T-helper 17 cell (primary cell): ENCODE measurements around the gene GLB1L. TPM values are rescaled to one million over a fixed set of nuclear protein-coding genes. Genes with fewer than 3 reads are reported as not detected.

ENCODE experiments used
- ATAC-seq: fragments of 150-1000 bp; cut with Tn5 transposase; 2 replicates; pipeline ENCODE4 v1.10.0; 2021; ENCODE audit warnings: mild to moderate bottlenecking, moderate library complexity
- DNase-seq, 3 donors: peaks; one replicate each; pipeline versions ENCODE4 v3.0.0 to v3.0.0-alpha.2; 2020 to 2021
- H3K9me3 ChIP-seq: one replicate; pipeline ENCODE4 v1.7.0; 2013; ENCODE audit warnings: low read length, mild to moderate bottlenecking; ENCODE audit not compliant: control insufficient read depth, poor library complexity, severe bottlenecking
- H3K27ac Mint-ChIP-seq: one replicate; pipeline ENCODE4 v1.8.0; 2022; ENCODE audit warnings: mild to moderate bottlenecking, moderate library complexity, mixed read lengths
- H3K27me3 Mint-ChIP-seq: one replicate; pipeline ENCODE4 v1.8.0; 2022; ENCODE audit warnings: mixed read lengths
- H3K36me3 Mint-ChIP-seq: one replicate; pipeline ENCODE4 v1.8.0; 2022; ENCODE audit warnings: low read depth, mixed read lengths
- H3K4me1 Mint-ChIP-seq: one replicate; pipeline ENCODE4 v1.8.0; 2022; ENCODE audit warnings: mild to moderate bottlenecking, mixed read lengths
- H3K4me3 Mint-ChIP-seq: one replicate; pipeline ENCODE4 v1.8.0; 2022; ENCODE audit warnings: mild to moderate bottlenecking, moderate library complexity, mixed read lengths
- total RNA-seq, 4 donors: library from RNA in 2 of 4; stranded (reverse) in 2 of 4; gene quantifications; one replicate each; pipeline ENCODE4 v1.2.3 and lab custom pipeline; 2022 to 2026

The GLB1L gene
- total RNA-seq, 2 donors from 2014 or later, result 0.94 to 3.1 TPM

DNA sequence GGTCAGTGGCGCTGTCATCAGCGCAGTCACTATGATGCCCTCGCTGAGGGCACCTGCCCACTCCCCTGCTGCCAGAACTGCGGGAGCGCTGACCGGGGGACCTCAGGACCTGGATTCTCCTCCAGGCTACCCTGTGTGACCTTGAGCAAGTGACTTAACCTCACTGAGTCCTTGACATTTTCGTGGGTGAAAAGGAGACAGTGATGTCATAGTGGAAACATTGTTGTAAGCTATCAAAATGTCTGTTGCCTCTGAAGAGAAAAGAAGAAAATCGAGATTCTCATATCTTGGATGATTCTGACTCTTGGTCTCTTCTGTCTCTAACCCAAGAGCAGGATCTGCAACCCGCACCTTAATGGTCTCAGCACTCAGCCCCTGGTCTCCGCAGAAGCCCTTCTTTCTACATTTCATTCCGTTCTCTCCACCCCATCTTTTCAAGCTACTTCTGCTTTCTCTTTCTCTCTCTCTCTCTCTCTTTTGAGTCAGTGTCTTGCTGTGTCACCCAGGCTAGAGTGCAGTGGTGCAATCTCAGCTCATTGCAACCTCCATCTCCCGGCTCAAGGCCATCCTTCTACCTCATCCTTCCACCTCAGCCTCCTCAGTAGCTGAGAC, 9.5 kb upstream of the GLB1L start:
- Mint-ChIP-seq H3K4me1 (peaks cover 37% of the 10 kb centered on the region), H3K36me3 (peaks cover 7% of the 10 kb centered on the region), H3K4me3 (peak overlapping the region; percentile 90), H3K27ac (peak overlapping the region; percentile 96), H3K27me3 (peaks cover 4% of the 10 kb centered on the region)
- DNase-seq (no peak), ATAC-seq (peak; percentile 33)
- H3K9me3 ChIP-seq, result no peaks in the 10 kb centered on the region

DNA sequence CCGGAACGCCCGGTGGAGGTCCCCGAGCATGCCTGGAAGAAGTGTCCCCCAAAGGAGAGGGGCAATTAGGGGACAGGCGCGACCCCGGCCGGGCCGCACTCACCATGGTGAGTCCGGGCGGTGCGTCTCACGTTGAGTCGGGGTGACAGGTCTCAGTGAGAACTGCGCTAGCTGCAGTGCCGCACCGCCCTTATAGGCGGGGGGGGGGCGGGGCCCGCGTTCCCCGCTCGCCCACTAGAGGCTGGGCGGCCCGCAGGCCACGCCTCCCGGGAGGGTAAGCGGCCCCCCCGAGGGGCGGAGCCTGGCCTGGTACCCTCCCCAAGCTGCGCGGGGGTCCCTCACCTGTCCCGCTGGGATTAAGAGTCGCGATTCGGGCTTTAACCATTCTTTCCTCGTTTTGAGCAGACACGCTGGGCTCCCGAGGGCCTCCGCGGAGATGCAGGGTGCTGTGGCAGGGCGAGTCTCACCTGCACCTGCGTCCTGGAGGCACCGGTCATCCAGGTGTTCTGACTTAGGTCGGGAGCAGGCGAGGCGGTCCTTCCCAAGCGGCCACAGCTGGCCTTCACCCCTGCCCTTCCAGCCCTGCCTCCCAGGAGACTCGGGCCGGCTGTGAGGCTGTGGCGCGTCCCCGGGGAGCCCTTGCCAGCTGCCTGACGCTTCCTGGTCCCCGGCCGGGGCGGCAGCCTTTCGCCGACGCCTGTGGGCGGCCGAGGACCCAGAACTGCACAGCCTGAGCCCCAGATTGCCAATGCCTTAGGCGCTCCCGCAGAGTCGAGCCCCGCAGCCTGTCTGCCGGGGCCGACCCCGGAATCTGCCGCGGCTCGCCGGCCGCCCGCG, 8.7 kb upstream of the GLB1L start, which contains the start of gene TUBA4A:
Gene TUBA4A, minus strand, starts transcription at position 166 of the 837 bp plus-strand sequence. Its CDS starts 60 bp downstream, at position 106.
- Mint-ChIP-seq H3K27ac (peak within 1 kb of the TSS; percentile 96), H3K4me1 (peaks cover 41% of the 10 kb centered on the region), H3K36me3 (peaks cover 7% of the 10 kb centered on the region), H3K27me3 (no peaks in the 10 kb centered on the region), H3K4me3 (peak within 1 kb of the TSS; percentile 90)
- no peaks in the 10 kb centered on the region for H3K9me3 ChIP-seq
- peak; percentile 83 for ATAC-seq
- DNase-seq, result peak; percentile 84 to 96 (median 91)

DNA sequence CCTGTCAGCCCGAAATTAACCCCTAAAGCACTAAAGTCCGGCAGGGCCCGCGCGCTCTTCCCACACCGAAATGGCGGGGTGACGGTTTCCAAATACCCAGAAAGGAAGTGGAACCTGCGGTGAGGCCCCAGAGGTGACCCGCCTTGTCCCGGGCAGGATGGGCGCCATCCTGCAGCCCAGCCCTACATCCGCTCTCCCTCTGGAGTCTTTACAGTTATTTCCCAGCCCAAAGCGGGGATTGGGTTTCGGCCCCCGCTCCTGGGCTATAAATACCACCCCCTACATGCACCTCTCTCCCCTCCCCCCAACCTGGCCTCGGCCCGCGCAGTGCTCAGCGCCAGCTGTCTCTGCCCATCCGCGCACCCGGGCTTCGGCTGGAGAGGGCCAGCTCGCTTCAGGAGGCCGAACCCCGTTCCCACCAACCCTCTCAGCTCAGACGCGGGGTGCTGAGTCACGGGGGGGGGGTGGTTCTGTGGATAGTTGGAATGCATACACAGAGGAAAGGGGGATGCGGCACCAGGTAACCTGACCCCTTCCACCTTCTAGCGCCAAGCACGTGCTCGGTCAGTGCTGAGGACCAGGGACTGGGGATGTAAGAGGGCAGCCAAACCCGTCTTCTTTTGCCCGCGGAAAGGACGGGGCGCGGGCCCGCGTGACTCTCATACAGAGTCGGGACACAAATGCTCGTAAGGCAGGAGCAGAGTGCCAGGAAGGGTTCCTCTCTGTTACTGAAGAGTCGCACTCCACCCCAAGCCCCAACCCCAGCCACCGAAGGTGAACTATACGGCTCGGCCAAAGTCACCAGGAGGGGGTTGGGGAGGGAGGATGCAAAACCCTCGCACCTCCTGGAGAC, 7.9 kb upstream of the GLB1L start, which contains the start of gene TUBA4B:
Gene TUBA4B, plus strand, starts transcription at position 344 of the 853 bp plus-strand sequence. Its CDS starts 165 bp downstream, at position 509.
- ATAC-seq, result peak; percentile 43
- Mint-ChIP-seq H3K27ac (peak within 1 kb of the TSS; percentile 96), H3K4me1 (peaks cover 47% of the 10 kb centered on the region), H3K36me3 (peaks cover 10% of the 10 kb centered on the region), H3K27me3 (no peaks in the 10 kb centered on the region), H3K4me3 (peak within 1 kb of the TSS; percentile 90)
- no peaks in the 10 kb centered on the region for H3K9me3 ChIP-seq
- DNase-seq, result peak in 1 of 3 donors; percentile 27

GRCh38 chr2:219252570-219252899, 7.3 kb upstream of the GLB1L start:
- Mint-ChIP-seq H3K4me1 (peaks cover 52% of the 10 kb centered on the region), H3K27me3 (no peaks in the 10 kb centered on the region), H3K27ac (peak overlapping the region; percentile 96), H3K4me3 (peak overlapping the region; percentile 90), H3K36me3 (peaks cover 10% of the 10 kb centered on the region)
- no peak for DNase-seq
- no peaks in the 10 kb centered on the region for H3K9me3 ChIP-seq
- no peak for ATAC-seq

DNA sequence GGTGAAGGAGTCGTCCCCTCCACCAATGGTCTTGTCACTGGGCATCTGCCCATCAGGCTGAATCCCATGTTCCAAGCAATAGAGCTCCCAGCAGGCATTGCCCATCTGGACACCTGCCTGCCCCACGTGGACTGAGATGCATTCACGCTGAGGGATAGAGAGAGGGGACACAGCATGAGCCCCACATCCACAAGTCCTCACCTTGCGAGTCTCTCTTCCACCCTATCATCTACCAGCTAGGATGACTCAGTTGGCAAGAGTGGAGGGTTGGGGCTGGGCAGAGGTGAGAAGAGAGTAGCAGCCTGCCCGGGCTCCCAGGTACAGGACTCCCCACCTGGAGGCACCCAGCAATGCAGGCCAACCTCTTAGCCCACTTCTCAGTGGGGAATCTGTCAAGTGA, 6.8 kb upstream of the GLB1L start:
- peaks cover 10% of the 10 kb centered on the region for H3K36me3 Mint-ChIP-seq
- DNase-seq, result no peak
- no peak for ATAC-seq

DNA sequence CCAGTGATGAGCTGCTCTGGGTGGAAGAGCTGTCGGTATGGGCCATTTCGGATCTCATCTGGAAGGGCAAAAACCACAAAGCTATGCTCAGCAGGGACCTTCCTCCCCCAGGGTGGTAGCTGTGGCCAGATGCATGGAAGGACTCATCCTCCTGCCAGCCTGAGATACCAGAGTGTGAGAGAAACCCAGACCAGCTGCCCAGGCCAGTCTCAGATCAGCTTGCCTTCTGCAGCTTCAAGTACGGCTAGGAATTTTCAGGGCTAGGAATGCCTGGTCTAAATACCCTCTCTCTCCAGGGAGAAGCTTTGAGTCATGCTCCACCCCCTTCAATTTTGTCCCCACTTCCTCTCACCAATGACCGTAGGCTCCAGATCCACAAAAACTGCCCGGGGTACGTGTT, 6.4 kb upstream of the GLB1L start:
- Mint-ChIP-seq H3K27ac (peak overlapping the region; percentile 96), H3K27me3 (no peaks in the 10 kb centered on the region), H3K4me3 (peak overlapping the region; percentile 90), H3K36me3 (peaks cover 10% of the 10 kb centered on the region), H3K4me1 (peaks cover 58% of the 10 kb centered on the region)
- H3K9me3 ChIP-seq, result no peaks in the 10 kb centered on the region
- DNase-seq (no peak), ATAC-seq (no peak)

More for the DNA sequence above, 6.8 kb upstream of the GLB1L start:
- Mint-ChIP-seq H3K4me1 (peaks cover 54% of the 10 kb centered on the region), H3K27me3 (no peaks in the 10 kb centered on the region), H3K4me3 (peak overlapping the region; percentile 90), H3K27ac (peak overlapping the region; percentile 96)
- H3K9me3 ChIP-seq, result no peaks in the 10 kb centered on the region

- peaks cover 10% of the 10 kb centered on the region for H3K36me3 Mint-ChIP-seq
- no peak for DNase-seq
- no peak for ATAC-seq
Measured at GRCh38 chr2:219250049-219250781, 5.0 kb upstream of the GLB1L start.

DNA sequence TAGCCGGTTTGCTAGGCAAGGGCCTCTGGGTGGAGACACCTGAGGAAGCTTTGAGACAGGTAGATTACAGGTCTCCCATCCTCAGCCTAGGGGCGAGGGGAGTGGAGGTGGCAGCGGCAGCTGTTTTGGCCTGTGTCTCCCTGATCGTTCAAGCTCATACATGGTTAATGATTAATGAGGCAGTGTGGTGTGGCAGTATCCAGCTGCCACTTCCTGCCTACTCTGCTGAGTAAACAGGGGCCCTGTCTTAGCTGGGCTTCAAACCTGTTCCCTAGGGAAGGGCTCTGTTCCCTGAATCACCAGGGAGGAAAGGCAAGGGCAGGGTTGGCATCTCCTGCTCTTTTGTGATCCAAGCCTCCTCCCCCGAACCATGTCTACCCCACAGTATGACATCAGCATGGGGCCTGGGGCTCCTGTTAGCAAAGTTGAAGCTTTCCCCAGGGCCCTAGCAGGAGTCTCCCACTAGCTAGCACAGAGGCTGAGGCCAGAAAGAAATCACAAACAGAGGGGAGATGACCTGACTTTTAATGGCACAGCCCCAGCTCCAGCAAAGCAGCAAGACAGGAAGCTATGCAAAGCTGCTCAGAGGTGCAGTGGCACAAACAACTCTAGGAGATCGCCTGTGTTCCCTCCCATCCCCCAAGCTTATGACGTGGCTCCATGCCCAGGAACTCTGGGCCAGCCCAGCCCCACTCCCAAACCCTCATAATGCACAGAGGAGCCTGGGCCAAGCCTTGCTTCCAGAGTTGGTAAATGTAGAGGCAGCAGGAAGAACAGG, 4.1 kb upstream of the GLB1L start:
- Mint-ChIP-seq H3K27me3 (no peaks in the 10 kb centered on the region), H3K27ac (peak overlapping the region; percentile 98), H3K4me3 (peak overlapping the region; percentile 90), H3K4me1 (peaks cover 69% of the 10 kb centered on the region), H3K36me3 (peaks cover 7% of the 10 kb centered on the region)
- DNase-seq (peak in 1 of 3 donors; percentile 25), ATAC-seq (peak; percentile 6)
- H3K9me3 ChIP-seq, result no peaks in the 10 kb centered on the region

More at GRCh38 chr2:219250049-219250781, 5.0 kb upstream of the GLB1L start:
- no peaks in the 10 kb centered on the region for H3K9me3 ChIP-seq
- Mint-ChIP-seq H3K27me3 (no peaks in the 10 kb centered on the region), H3K27ac (peak overlapping the region; percentile 98), H3K4me3 (peak overlapping the region; percentile 90), H3K4me1 (peaks cover 68% of the 10 kb centered on the region)

DNA sequence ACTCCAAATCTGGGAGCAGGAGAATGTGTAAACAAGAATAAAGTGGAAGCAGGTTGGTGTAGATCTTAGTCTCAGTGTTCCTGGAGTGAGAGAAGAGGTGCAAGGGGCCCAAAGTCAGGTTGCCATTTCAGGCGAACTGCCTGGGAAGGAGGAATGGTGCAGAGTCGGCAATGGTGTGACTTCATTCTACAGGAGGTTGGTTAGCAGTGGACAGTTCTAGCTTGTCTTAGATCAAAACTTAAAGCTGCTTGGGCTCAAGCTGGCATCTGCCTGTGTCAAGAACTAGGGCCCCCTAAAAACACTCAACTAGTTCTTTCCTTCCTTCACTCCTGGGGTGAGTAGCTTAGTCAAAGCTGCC, 3.6 kb upstream of the GLB1L start:
- no peaks in the 10 kb centered on the region for H3K27me3 Mint-ChIP-seq
- H3K9me3 ChIP-seq, result no peaks in the 10 kb centered on the region
- DNase-seq, result no peak
- H3K27ac Mint-ChIP-seq, result peak overlapping the region; percentile 98
- H3K4me3 Mint-ChIP-seq, result peak overlapping the region; percentile 90
- no peak for ATAC-seq
- peaks cover 7% of the 10 kb centered on the region for H3K36me3 Mint-ChIP-seq
- peaks cover 69% of the 10 kb centered on the region for H3K4me1 Mint-ChIP-seq

DNA sequence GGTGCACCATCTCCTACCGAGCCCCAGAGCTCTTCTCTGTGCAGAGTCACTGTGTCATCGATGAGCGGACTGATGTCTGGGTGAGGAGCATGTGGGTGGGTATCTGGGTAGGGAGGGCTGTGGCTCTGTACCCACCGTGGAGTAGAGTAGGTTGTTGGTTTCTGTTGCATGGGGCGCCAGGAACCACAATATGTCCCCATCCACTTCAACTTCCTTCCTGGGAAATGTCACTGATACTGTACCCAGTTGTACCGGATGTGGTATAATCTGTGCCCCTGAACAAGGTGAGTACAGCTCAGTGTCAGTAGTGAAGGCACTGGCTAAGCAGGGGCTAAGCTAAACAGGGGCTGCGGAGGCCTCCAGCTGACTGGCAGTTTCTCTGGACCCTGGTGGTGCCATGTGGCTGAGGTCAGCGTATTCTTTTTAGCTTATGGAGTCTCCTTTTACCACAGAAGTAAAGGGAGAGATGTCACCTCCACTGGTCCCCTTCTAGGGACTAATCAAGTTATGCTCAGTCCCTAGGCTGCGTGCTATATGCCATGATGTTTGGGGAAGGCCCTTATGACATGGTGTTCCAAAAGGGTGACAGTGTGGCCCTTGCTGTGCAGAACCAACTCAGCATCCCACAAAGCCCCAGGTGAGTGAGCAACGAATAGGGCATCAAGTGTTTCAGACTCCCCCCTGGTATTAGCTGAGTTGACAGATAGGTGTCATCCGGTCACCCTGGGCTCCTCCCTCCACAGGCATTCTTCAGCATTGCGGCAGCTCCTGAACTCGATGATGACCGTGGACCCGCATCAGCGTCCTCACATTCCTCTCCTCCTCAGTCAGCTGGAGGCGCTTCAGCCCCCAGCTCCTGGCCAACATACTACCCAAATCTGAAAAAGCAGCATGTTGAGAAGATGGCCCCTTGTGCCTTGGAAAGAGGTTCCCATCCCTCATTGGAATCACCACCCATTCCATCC, 2.7 kb upstream of the GLB1L start:
- DNase-seq (peak in 2 of 3 donors; percentile 24 to 54), ATAC-seq (peak; percentile 75)
- Mint-ChIP-seq H3K4me1 (peaks cover 69% of the 10 kb centered on the region), H3K36me3 (peaks cover 6% of the 10 kb centered on the region), H3K4me3 (peak overlapping the region; percentile 90), H3K27ac (peak overlapping the region; percentile 98), H3K27me3 (no peaks in the 10 kb centered on the region)
- no peaks in the 10 kb centered on the region for H3K9me3 ChIP-seq

DNA sequence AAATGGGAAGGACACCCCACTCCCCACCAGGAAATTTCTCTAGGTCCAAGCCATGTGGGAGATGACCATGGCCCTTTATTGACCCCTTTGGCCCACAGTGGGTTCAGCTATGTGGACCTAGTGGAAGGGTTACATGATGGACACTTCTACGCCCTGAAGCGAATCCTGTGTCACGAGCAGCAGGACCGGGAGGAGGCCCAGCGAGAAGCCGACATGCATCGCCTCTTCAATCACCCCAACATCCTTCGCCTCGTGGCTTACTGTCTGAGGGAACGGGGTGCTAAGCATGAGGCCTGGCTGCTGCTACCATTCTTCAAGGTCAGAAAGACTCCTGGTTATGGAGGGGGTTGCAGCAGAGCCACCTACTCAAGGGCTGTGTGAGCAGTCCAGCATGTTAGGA, 1.3 kb upstream of the GLB1L start:
- Mint-ChIP-seq H3K4me1 (peaks cover 59% of the 10 kb centered on the region), H3K36me3 (peaks cover 5% of the 10 kb centered on the region), H3K4me3 (peak overlapping the region; percentile 63), H3K27me3 (no peaks in the 10 kb centered on the region), H3K27ac (peak overlapping the region; percentile 98)
- DNase-seq (no peak), ATAC-seq (no peak)
- H3K9me3 ChIP-seq, result no peaks in the 10 kb centered on the region
